CD4-positive, CD25-positive, alpha-beta regulatory T cell (primary cell): ENCODE measurements around the gene STON1. TPM values are rescaled to one million over a fixed set of nuclear protein-coding genes. Genes with fewer than 3 reads are reported as not detected.
"Not testable (repeated sequence)": the region's sequence is repeated elsewhere in the genome, so short reads cannot be mapped to it uniquely, and the experiment has no call there.

Experiments
- ATAC-seq, 2 donors: fragments of 150-1000 bp; cut with Tn5 transposase; one replicate each; pipeline ENCODE4 v1.10.0; 2021; ENCODE audit warnings: low read depth in 2 of 2, moderate number of reproducible peaks in 2 of 2, moderate library complexity in 1 of 2
- DNase-seq, 3 donors: peaks; one replicate each; pipeline versions ENCODE4 v3.0.0 to v3.0.0-alpha.2; 2012 to 2022; ENCODE audit warnings: mixed read lengths in 1 of 3
- H3K27ac ChIP-seq: one replicate; pipeline ENCODE4 v1.7.0; 2013; ENCODE audit warnings: mild to moderate bottlenecking, low read length; ENCODE audit not compliant: insufficient read depth, poor library complexity, severe bottlenecking
- H3K27me3 ChIP-seq: one replicate; pipeline ENCODE4 v1.7.0; 2013; ENCODE audit warnings: low read length; ENCODE audit not compliant: control insufficient read depth, insufficient read depth
- H3K36me3 ChIP-seq: one replicate; pipeline ENCODE4 v1.7.0; 2013; ENCODE audit warnings: mild to moderate bottlenecking, low read length, moderate library complexity; ENCODE audit not compliant: control insufficient read depth, insufficient read depth
- H3K4me1 ChIP-seq: 2 replicates; pipeline ENCODE4 v1.7.0; 2013; ENCODE audit warnings: mild to moderate bottlenecking, low read length; ENCODE audit not compliant: insufficient read depth, control insufficient read depth, poor library complexity, severe bottlenecking
- H3K4me3 ChIP-seq: one replicate; pipeline ENCODE4 v1.7.0; 2013; ENCODE audit warnings: low read depth, mild to moderate bottlenecking, low read length, moderate library complexity
- H3K9me3 ChIP-seq, 2 experiments: 1 replicate in 1 of 2; 2 replicates in 1 of 2; pipeline ENCODE4 v1.7.0; 2013; ENCODE audit warnings: low read length in 2 of 2, mild to moderate bottlenecking in 1 of 2, moderate library complexity in 1 of 2; ENCODE audit not compliant: control insufficient read depth in 2 of 2
- H3K27ac Mint-ChIP-seq, 3 donors: one replicate each; pipeline ENCODE4 v1.8.0; 2020 to 2022; ENCODE audit warnings: mild to moderate bottlenecking in 3 of 3, mixed read lengths in 3 of 3, moderate library complexity in 2 of 3
- H3K27me3 Mint-ChIP-seq: one replicate; pipeline ENCODE4 v1.8.0; 2022; ENCODE audit warnings: mild to moderate bottlenecking, mixed read lengths
- H3K36me3 Mint-ChIP-seq: one replicate; pipeline ENCODE4 v1.8.0; 2020; ENCODE audit warnings: mixed read lengths
- H3K4me1 Mint-ChIP-seq, 4 donors: one replicate each; pipeline ENCODE4 v1.8.0; 2020 to 2022; ENCODE audit warnings: mixed read lengths in 4 of 4, mild to moderate bottlenecking in 1 of 4
- H3K4me3 Mint-ChIP-seq, 4 donors: one replicate each; pipeline ENCODE4 v1.8.0; 2020 to 2022; ENCODE audit warnings: mild to moderate bottlenecking in 4 of 4, mixed read lengths in 4 of 4, moderate library complexity in 3 of 4
- H3K9me3 Mint-ChIP-seq, 7 donors: one replicate each; pipeline ENCODE4 v1.8.0; 2020 to 2022; ENCODE audit warnings: mixed read lengths in 7 of 7, mild to moderate bottlenecking in 3 of 7, moderate library complexity in 2 of 7
- polyA plus RNA-seq, 4 donors: library from polyadenylated mRNA; unstranded; fragments of 300-500 nt; fragmentation: Illumina TruSeq; gene quantifications; one replicate each; pipeline ENCODE4 v1.2.3, GENCODE V29; 2021
- total RNA-seq: library from RNA; stranded (reverse); gene quantifications from one replicate; pipeline ENCODE4 v1.2.3, GENCODE V29; 2022

Gene STON1
- total and polyA plus RNA-seq, 5 donors from 2014 or later, result 0.07 to 3.4 (median 0.17) TPM

- no peaks in the 10 kb centered on the region for H3K9me3 Mint-ChIP-seq
- DNase-seq, result no peak
- no peaks in the 10 kb centered on the region for H3K4me1 Mint-ChIP-seq
- no peaks in the 10 kb centered on the region for H3K36me3 Mint-ChIP-seq
- Histone ChIP-seq H3K36me3 (no peaks in the 10 kb centered on the region), H3K4me1 (no peaks in the 10 kb centered on the region), H3K27ac (no peak overlapping the region), H3K4me3 (no peak overlapping the region), H3K9me3 (no peaks in the 10 kb centered on the region), H3K27me3 (no peaks in the 10 kb centered on the region)
- H3K4me3 Mint-ChIP-seq, result no peak overlapping the region
- no peak for ATAC-seq
- H3K27me3 Mint-ChIP-seq, result no peaks in the 10 kb centered on the region
- no peak overlapping the region for H3K27ac Mint-ChIP-seq
Measured at GRCh38 chr2:48541666-48542389, 11.9 kb downstream of the STON1 start.

GRCh38 chr2:48543895-48544294 is 13.9 kb downstream of the STON1 start:
- H3K36me3 ChIP-seq, result no peaks in the 10 kb centered on the region
- Mint-ChIP-seq H3K27me3 (no peaks in the 10 kb centered on the region), H3K4me1 (no peaks in the 10 kb centered on the region), H3K36me3 (no peaks in the 10 kb centered on the region), H3K9me3 (no peaks in the 10 kb centered on the region), H3K4me3 (no peak overlapping the region), H3K27ac (peak overlapping the region in 1 of 3 donors; percentile 33)
- H3K27ac ChIP-seq, result no peak overlapping the region
- H3K27me3 ChIP-seq, result no peaks in the 10 kb centered on the region
- no peaks in the 10 kb centered on the region for H3K9me3 ChIP-seq
- ATAC-seq, result no peak
- no peak for DNase-seq
- H3K4me1 ChIP-seq, result no peaks in the 10 kb centered on the region
- no peak overlapping the region for H3K4me3 ChIP-seq

GRCh38 chr2:48545244-48545643 is 15.3 kb downstream of the STON1 start:
- H3K9me3 ChIP-seq, result no peaks in the 10 kb centered on the region
- H3K9me3 Mint-ChIP-seq, result no peaks in the 10 kb centered on the region
- H3K4me3 Mint-ChIP-seq, result no peak overlapping the region
- no peak overlapping the region for H3K4me3 ChIP-seq
- no peak for DNase-seq
- H3K36me3 ChIP-seq, result no peaks in the 10 kb centered on the region
- H3K27ac ChIP-seq, result no peak overlapping the region
- no peaks in the 10 kb centered on the region for H3K4me1 ChIP-seq
- no peaks in the 10 kb centered on the region for H3K36me3 Mint-ChIP-seq
- no peak overlapping the region for H3K27ac Mint-ChIP-seq
- H3K27me3 ChIP-seq, result no peaks in the 10 kb centered on the region
- H3K27me3 Mint-ChIP-seq, result no peaks in the 10 kb centered on the region
- H3K4me1 Mint-ChIP-seq, result no peaks in the 10 kb centered on the region
- no peak for ATAC-seq

- H3K9me3 ChIP-seq, result no peaks in the 10 kb centered on the region
- H3K27ac Mint-ChIP-seq, result no peak overlapping the region
- H3K4me3 Mint-ChIP-seq, result no peak overlapping the region
- no peaks in the 10 kb centered on the region for H3K36me3 Mint-ChIP-seq
- H3K4me1 Mint-ChIP-seq, result no peaks in the 10 kb centered on the region
- ATAC-seq (no peak), DNase-seq (no peak)
- H3K4me3 ChIP-seq, result no peak overlapping the region
- no peaks in the 10 kb centered on the region for H3K27me3 Mint-ChIP-seq
- H3K27me3 ChIP-seq, result no peaks in the 10 kb centered on the region
- H3K27ac ChIP-seq, result no peak overlapping the region
- no peaks in the 10 kb centered on the region for H3K4me1 ChIP-seq
- H3K9me3 Mint-ChIP-seq, result no peaks in the 10 kb centered on the region
- no peaks in the 10 kb centered on the region for H3K36me3 ChIP-seq
Measured at GRCh38 chr2:48548840-48549239, 18.9 kb downstream of the STON1 start.

GRCh38 chr2:48549972-48550371 is 20.0 kb downstream of the STON1 start:
- Histone ChIP-seq H3K4me3 (no peak overlapping the region), H3K4me1 (no peaks in the 10 kb centered on the region), H3K27me3 (no peaks in the 10 kb centered on the region), H3K27ac (no peak overlapping the region), H3K9me3 (no peaks in the 10 kb centered on the region), H3K36me3 (no peaks in the 10 kb centered on the region)
- Mint-ChIP-seq H3K27ac (no peak overlapping the region), H3K27me3 (no peaks in the 10 kb centered on the region), H3K9me3 (no peaks in the 10 kb centered on the region), H3K36me3 (no peaks in the 10 kb centered on the region), H3K4me1 (no peaks in the 10 kb centered on the region), H3K4me3 (no peak overlapping the region)
- ATAC-seq (no peak), DNase-seq (no peak)

- Histone ChIP-seq H3K4me3 (no peak overlapping the region), H3K4me1 (no peaks in the 10 kb centered on the region), H3K27ac (no peak overlapping the region), H3K27me3 (no peaks in the 10 kb centered on the region), H3K36me3 (no peaks in the 10 kb centered on the region), H3K9me3 (no peaks in the 10 kb centered on the region)
- Mint-ChIP-seq H3K4me3 (no peak overlapping the region), H3K4me1 (no peaks in the 10 kb centered on the region), H3K27me3 (no peaks in the 10 kb centered on the region), H3K27ac (no peak overlapping the region), H3K36me3 (no peaks in the 10 kb centered on the region), H3K9me3 (no peaks in the 10 kb centered on the region)
- DNase-seq, result no peak
- ATAC-seq, result no peak
Measured at GRCh38 chr2:48551548-48551947, 21.6 kb downstream of the STON1 start.

- not testable (repeated sequence) for H3K4me1 Mint-ChIP-seq, DNase-seq
Measured at GRCh38 chr2:48555071-48555470, 25.1 kb downstream of the STON1 start.

GRCh38 chr2:48558456-48558855 is 28.5 kb downstream of the STON1 start:
- Mint-ChIP-seq H3K36me3 (no peaks in the 10 kb centered on the region), H3K27me3 (no peaks in the 10 kb centered on the region), H3K27ac (no peak overlapping the region), H3K4me3 (no peak overlapping the region), H3K9me3 (no peaks in the 10 kb centered on the region), H3K4me1 (peaks cover 0 to 4% (median 0%) of the 10 kb centered on the region in 4 donors)
- no peak overlapping the region for H3K27ac ChIP-seq
- H3K36me3 ChIP-seq, result no peaks in the 10 kb centered on the region
- ATAC-seq (no peak), DNase-seq (no peak)
- H3K9me3 ChIP-seq, result no peaks in the 10 kb centered on the region
- H3K27me3 ChIP-seq, result no peaks in the 10 kb centered on the region
- H3K4me3 ChIP-seq, result no peak overlapping the region
- H3K4me1 ChIP-seq, result no peaks in the 10 kb centered on the region

More at GRCh38 chr2:48555071-48555470, 25.1 kb downstream of the STON1 start:
- H3K27ac ChIP-seq, H3K4me3 ChIP-seq, H3K4me3 Mint-ChIP-seq, ATAC-seq, H3K27me3 ChIP-seq, H3K9me3 ChIP-seq, H3K36me3 ChIP-seq, H3K27me3 Mint-ChIP-seq, H3K4me1 ChIP-seq, H3K36me3 Mint-ChIP-seq, H3K9me3 Mint-ChIP-seq, H3K27ac Mint-ChIP-seq: not testable (repeated sequence)
